Measurements from ENCODE around the gene LCE1C. TPM values are rescaled to one million over a fixed set of nuclear protein-coding genes. Genes with fewer than 3 reads are reported as not detected.

The LCE1C gene
- total RNA-seq, 1 donor from 2014 or later = not detected

- Mint-ChIP-seq H3K27ac (ENCODE audit: unreplicated experiment) (no peak overlapping the region), H3K9me3 (ENCODE audit: unreplicated experiment) (peaks cover 8% of the 10 kb centered on the region)
Observed at GRCh38 chr1:152760551-152761190, 45.8 kb downstream of the LCE1C start.

GRCh38 chr1:152759453-152760173 lies 46.8 kb downstream of the LCE1C start:
- H2AFZ ChIP-seq (ENCODE audit: low read depth, low read length) = no peak overlapping the region
- H4K20me1 ChIP-seq (ENCODE audit: insufficient read depth, low read length) = no peaks in the 10 kb centered on the region
- H3K9ac ChIP-seq (ENCODE audit: low read length) = no peak overlapping the region
- H3K27me3 ChIP-seq (ENCODE audit: insufficient read depth, low read length) = no peaks in the 10 kb centered on the region
- no peaks in the 10 kb centered on the region for H3K36me3 ChIP-seq (ENCODE audit: insufficient read depth, low read length)
- TF ChIP-seq CTCF (IDR thresholded peaks at IDR 0.05; ENCODE audit: insufficient read depth, low read depth, low read length) = no peak
- TF ChIP-seq EZH2 (IDR thresholded peaks at IDR 0.05; ENCODE audit: insufficient read depth, low read length) = no peak
- H3K79me2 ChIP-seq (ENCODE audit: insufficient read depth, low read length) = no peaks in the 10 kb centered on the region
- Mint-ChIP-seq H3K36me3 (ENCODE audit: low read depth, unreplicated experiment) (peaks cover 2% of the 10 kb centered on the region), H3K4me1 (ENCODE audit: low read depth, unreplicated experiment) (no peaks in the 10 kb centered on the region), H3K9me3 (ENCODE audit: unreplicated experiment) (peaks cover 6% of the 10 kb centered on the region), H3K27ac (ENCODE audit: unreplicated experiment) (no peak overlapping the region), H3K27me3 (ENCODE audit: low read depth, unreplicated experiment) (peaks cover 16% of the 10 kb centered on the region), H3K4me3 (ENCODE audit: unreplicated experiment) (no peak overlapping the region)
- no peak overlapping the region for H3K27ac ChIP-seq (ENCODE audit: low read depth, low read length)
- DNase-seq (ENCODE audit: low read depth) (no peak), FAIRE-seq (no peak)
- no peak overlapping the region for H3K4me2 ChIP-seq (ENCODE audit: low read length)
- H3K9me3 ChIP-seq (ENCODE audit: insufficient read depth, low read depth, low read length) = peaks cover 3% of the 10 kb centered on the region
- no peak overlapping the region for H3K4me3 ChIP-seq (ENCODE audit: insufficient read depth, low read depth, low read length)
- no peaks in the 10 kb centered on the region for H3K4me1 ChIP-seq (ENCODE audit: insufficient read depth, low read length)

More at GRCh38 chr1:152760551-152761190, 45.8 kb downstream of the LCE1C start:
- DNase-seq (ENCODE audit: low read depth) (no peak), FAIRE-seq (no peak)
- no peak overlapping the region for H3K4me2 ChIP-seq (ENCODE audit: low read length)
- TF ChIP-seq CTCF (IDR thresholded peaks at IDR 0.05; ENCODE audit: insufficient read depth, low read depth, low read length) (no peak), EZH2 (IDR thresholded peaks at IDR 0.05; ENCODE audit: insufficient read depth, low read length) (no peak)
- no peak overlapping the region for H3K27ac ChIP-seq (ENCODE audit: low read depth, low read length)
- no peaks in the 10 kb centered on the region for H3K4me1 ChIP-seq (ENCODE audit: insufficient read depth, low read length)
- H3K27me3 Mint-ChIP-seq (ENCODE audit: low read depth, unreplicated experiment) = peaks cover 21% of the 10 kb centered on the region
- H4K20me1 ChIP-seq (ENCODE audit: insufficient read depth, low read length) = no peaks in the 10 kb centered on the region
- H3K27me3 ChIP-seq (ENCODE audit: insufficient read depth, low read length) = no peaks in the 10 kb centered on the region
- no peak overlapping the region for H3K4me3 ChIP-seq (ENCODE audit: insufficient read depth, low read depth, low read length)
- no peaks in the 10 kb centered on the region for H3K4me1 Mint-ChIP-seq (ENCODE audit: low read depth, unreplicated experiment)
- H3K9me3 ChIP-seq (ENCODE audit: insufficient read depth, low read depth, low read length) = peaks cover 3% of the 10 kb centered on the region
- H2AFZ ChIP-seq (ENCODE audit: low read depth, low read length) = no peak overlapping the region
- no peaks in the 10 kb centered on the region for H3K36me3 ChIP-seq (ENCODE audit: insufficient read depth, low read length)
- no peak overlapping the region for H3K4me3 Mint-ChIP-seq (ENCODE audit: unreplicated experiment)
- peaks cover 2% of the 10 kb centered on the region for H3K36me3 Mint-ChIP-seq (ENCODE audit: low read depth, unreplicated experiment)
- H3K9ac ChIP-seq (ENCODE audit: low read length) = no peak overlapping the region
- H3K79me2 ChIP-seq (ENCODE audit: insufficient read depth, low read length) = no peaks in the 10 kb centered on the region

GRCh38 chr1:152758636-152759035 lies 47.8 kb downstream of the LCE1C start:
- Histone ChIP-seq H3K9me3 (ENCODE audit: insufficient read depth, low read depth, low read length) (peaks cover 3% of the 10 kb centered on the region), H3K4me2 (ENCODE audit: low read length) (no peak overlapping the region), H3K9ac (ENCODE audit: low read length) (no peak overlapping the region), H3K36me3 (ENCODE audit: insufficient read depth, low read length) (no peaks in the 10 kb centered on the region), H3K79me2 (ENCODE audit: insufficient read depth, low read length) (no peaks in the 10 kb centered on the region), H2AFZ (ENCODE audit: low read depth, low read length) (no peak overlapping the region), H3K4me3 (ENCODE audit: insufficient read depth, low read depth, low read length) (no peak overlapping the region), H3K27me3 (ENCODE audit: insufficient read depth, low read length) (no peaks in the 10 kb centered on the region), H4K20me1 (ENCODE audit: insufficient read depth, low read length) (no peaks in the 10 kb centered on the region), H3K4me1 (ENCODE audit: insufficient read depth, low read length) (no peaks in the 10 kb centered on the region), H3K27ac (ENCODE audit: low read depth, low read length) (no peak overlapping the region)
- Mint-ChIP-seq H3K4me3 (ENCODE audit: unreplicated experiment) (no peak overlapping the region), H3K36me3 (ENCODE audit: low read depth, unreplicated experiment) (peaks cover 2% of the 10 kb centered on the region), H3K4me1 (ENCODE audit: low read depth, unreplicated experiment) (no peaks in the 10 kb centered on the region), H3K27ac (ENCODE audit: unreplicated experiment) (no peak overlapping the region), H3K27me3 (ENCODE audit: low read depth, unreplicated experiment) (peaks cover 16% of the 10 kb centered on the region), H3K9me3 (ENCODE audit: unreplicated experiment) (peaks cover 6% of the 10 kb centered on the region)
- FAIRE-seq (no peak), DNase-seq (ENCODE audit: low read depth) (no peak)
- TF ChIP-seq EZH2 (IDR thresholded peaks at IDR 0.05; ENCODE audit: insufficient read depth, low read length) (no peak), CTCF (IDR thresholded peaks at IDR 0.05; ENCODE audit: insufficient read depth, low read depth, low read length) (no peak)

Data from astrocyte (in vitro differentiated cells and primary cell).